Measurements from ENCODE around the gene PTK7. TPM values are rescaled to one million over a fixed set of nuclear protein-coding genes. Genes with fewer than 3 reads are reported as not detected.
"Not testable (repeated sequence)": the region's sequence is repeated elsewhere in the genome, so short reads cannot be mapped to it uniquely, and the experiment has no call there.

PTK7 gene
- total and polyA plus RNA-seq, 2 experiments from 2014 or later = 127 to 162 TPM

DNA sequence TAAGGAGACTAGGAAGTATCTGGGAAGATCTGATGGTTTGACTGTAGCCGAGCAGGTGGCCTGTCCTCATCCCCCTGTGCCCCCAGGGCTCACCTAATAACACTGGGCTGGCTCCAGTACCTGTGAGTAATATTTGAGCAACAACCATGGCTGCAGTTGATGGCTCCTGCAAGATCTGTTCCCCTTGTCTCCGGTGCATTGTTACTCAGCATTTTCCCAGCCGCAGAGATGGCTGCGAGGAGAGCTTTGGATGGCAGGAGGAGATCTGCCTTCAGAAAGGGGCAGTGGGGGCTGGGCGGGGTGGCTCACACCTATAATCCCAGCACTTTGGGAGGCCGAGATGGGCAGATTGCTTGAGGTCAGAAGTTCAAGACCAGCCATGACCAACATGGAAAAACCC, 39.3 kb downstream of the PTK7 start:
- Histone ChIP-seq H3K79me2 (peaks cover 84% of the 10 kb centered on the region), H3K4me1 (ENCODE audit: insufficient read depth) (peaks cover 42% of the 10 kb centered on the region), H3K9me3 (ENCODE audit: low read depth) (no peaks in the 10 kb centered on the region), H3K4me2 (no peak overlapping the region), H2AFZ (no peak overlapping the region), H3K9me2 (replicated peaks; ENCODE audit: insufficient read depth) (no peaks in the 10 kb centered on the region), H3K4me3 (no peak overlapping the region), H4K20me1 (ENCODE audit: insufficient read depth, poor library complexity, severe bottlenecking) (no peaks in the 10 kb centered on the region), H3K36me3 (replicated peaks; ENCODE audit: insufficient read depth, low read depth) (no peaks in the 10 kb centered on the region), H3K27me3 (no peaks in the 10 kb centered on the region), H3K27ac (peak overlapping the region; percentile 88)
- DNase-seq (ENCODE audit: low spot score) = no peak
- TF ChIP-seq EZH2 (IDR thresholded peaks at IDR 0.05; ENCODE audit: borderline replicate concordance) = no peak
- no peak for TF ChIP-seq EZH2phosphoT487 (IDR thresholded peaks at IDR 0.05; ENCODE audit: low read depth, severe bottlenecking, unreplicated experiment)
- TF ChIP-seq, protein P1, sequence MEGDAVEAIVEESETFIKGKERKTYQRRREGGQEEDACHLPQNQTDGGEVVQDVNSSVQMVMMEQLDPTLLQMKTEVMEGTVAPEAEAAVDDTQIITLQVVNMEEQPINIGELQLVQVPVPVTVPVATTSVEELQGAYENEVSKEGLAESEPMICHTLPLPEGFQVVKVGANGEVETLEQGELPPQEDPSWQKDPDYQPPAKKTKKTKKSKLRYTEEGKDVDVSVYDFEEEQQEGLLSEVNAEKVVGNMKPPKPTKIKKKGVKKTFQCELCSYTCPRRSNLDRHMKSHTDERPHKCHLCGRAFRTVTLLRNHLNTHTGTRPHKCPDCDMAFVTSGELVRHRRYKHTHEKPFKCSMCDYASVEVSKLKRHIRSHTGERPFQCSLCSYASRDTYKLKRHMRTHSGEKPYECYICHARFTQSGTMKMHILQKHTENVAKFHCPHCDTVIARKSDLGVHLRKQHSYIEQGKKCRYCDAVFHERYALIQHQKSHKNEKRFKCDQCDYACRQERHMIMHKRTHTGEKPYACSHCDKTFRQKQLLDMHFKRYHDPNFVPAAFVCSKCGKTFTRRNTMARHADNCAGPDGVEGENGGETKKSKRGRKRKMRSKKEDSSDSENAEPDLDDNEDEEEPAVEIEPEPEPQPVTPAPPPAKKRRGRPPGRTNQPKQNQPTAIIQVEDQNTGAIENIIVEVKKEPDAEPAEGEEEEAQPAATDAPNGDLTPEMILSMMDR (IDR thresholded peaks at IDR 0.05; ENCODE audit: poor library complexity) = no peak
- 79% methylated on average over 6 of the region's 6 CpGs for WGBS (ENCODE audit: low lambda C conversion rate, missing lambda C conversion rate)

DNA sequence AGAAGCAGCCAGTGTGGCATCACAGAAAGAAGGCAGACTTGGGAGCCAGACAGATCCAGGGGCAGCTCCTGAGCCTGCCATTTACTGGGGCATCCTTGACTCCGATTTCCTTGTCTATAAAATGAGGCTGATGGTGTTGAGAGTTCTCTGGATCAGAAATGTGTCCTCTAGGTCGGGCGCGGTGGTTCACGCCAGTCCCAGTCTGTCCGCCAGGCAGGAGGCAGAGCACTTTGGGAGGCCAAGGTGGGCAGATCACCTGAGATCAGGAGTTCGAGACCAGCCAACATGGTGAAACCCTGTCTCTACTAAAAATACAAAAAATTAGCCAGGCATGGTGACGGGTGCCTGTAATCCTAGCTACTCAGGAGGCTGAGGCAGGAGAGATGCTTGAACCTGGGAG, 41.4 kb downstream of the PTK7 start:
- not testable (repeated sequence) for H3K4me2 ChIP-seq; H3K9me3 ChIP-seq (ENCODE audit: low read depth); H2AFZ ChIP-seq; H3K27me3 ChIP-seq; H3K36me3 ChIP-seq (replicated peaks; ENCODE audit: insufficient read depth, low read depth); H3K4me3 ChIP-seq; H4K20me1 ChIP-seq (ENCODE audit: insufficient read depth, poor library complexity, severe bottlenecking); DNase-seq (ENCODE audit: low spot score); H3K9me2 ChIP-seq (replicated peaks; ENCODE audit: insufficient read depth)
- 87% methylated on average over 8 of the region's 8 CpGs for WGBS (ENCODE audit: low lambda C conversion rate, missing lambda C conversion rate)
- Histone ChIP-seq H3K79me2 (peaks cover 80% of the 10 kb centered on the region), H3K27ac (peak overlapping the region; percentile 88), H3K4me1 (ENCODE audit: insufficient read depth) (peaks cover 61% of the 10 kb centered on the region)

DNA sequence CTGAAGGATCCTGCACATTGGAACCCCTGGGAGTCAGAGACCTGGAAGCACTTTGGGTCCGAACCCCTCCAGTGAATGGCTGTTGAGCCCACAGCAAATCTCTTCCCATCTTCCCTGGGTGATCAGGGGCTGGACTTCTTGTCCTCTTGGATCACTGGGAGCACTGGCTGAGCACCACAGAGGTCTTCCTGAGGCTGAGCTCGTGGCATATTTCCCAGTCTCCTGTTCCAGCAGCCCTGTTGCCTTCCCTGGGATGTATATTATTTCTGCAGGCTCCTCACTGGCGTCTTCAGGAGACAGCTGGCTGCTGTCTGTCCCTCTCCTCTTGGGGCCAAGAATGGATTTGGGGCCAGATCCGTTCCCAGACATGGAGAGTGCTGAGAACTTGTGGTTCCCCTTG, 43.4 kb downstream of the PTK7 start:
- Histone ChIP-seq H3K4me1 (ENCODE audit: insufficient read depth) (peaks cover 66% of the 10 kb centered on the region), H2AFZ (no peak overlapping the region), H4K20me1 (ENCODE audit: insufficient read depth, poor library complexity, severe bottlenecking) (no peaks in the 10 kb centered on the region), H3K27ac (peak overlapping the region; percentile 94), H3K4me2 (no peak overlapping the region), H3K27me3 (no peaks in the 10 kb centered on the region), H3K36me3 (replicated peaks; ENCODE audit: insufficient read depth, low read depth) (no peaks in the 10 kb centered on the region), H3K4me3 (no peak overlapping the region), H3K9me2 (replicated peaks; ENCODE audit: insufficient read depth) (no peaks in the 10 kb centered on the region), H3K79me2 (peaks cover 91% of the 10 kb centered on the region), H3K9me3 (ENCODE audit: low read depth) (no peaks in the 10 kb centered on the region)
- no peak for DNase-seq (ENCODE audit: low spot score)
- WGBS (ENCODE audit: low lambda C conversion rate, missing lambda C conversion rate) = 83% methylated on average over 4 of the region's 4 CpGs
- no peak for TF ChIP-seq EZH2phosphoT487 (IDR thresholded peaks at IDR 0.05; ENCODE audit: low read depth, severe bottlenecking, unreplicated experiment)
- TF ChIP-seq, protein P1 (IDR thresholded peaks at IDR 0.05; ENCODE audit: poor library complexity) = no peak
- no peak for TF ChIP-seq EZH2 (IDR thresholded peaks at IDR 0.05; ENCODE audit: borderline replicate concordance)

DNA sequence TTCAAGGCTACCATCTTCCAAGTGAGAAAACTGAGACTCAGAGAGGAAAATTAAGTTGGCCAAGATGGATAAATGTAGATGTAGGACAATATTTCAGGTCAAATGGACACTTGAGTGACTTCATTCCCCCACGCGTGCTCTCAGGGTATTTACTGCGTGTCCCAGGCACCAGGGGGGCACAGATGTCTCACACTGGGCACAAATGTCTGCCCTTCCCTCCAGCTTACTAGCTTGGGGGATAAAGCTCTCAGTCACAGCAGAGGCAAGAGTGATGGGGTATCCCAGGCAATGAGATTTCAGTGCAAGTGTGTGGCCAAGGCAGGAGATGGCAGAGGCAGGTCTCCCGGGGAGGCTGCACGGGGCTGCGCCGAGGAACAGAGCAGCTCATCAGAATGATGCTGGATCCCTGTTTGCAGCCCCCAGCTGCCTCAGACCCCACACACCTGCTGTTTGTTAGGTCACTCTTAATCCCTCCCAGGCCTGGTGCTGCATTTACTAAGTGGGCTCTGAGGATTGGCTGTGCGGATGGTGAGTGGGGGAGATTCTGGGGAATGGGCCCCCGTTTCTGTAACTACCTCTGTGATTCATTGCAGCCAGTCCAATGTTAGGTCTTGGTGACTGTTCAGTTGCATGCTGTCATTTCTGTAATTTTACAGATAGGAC, 44.1 kb downstream of the PTK7 start:
- H3K79me2 ChIP-seq = peaks cover 91% of the 10 kb centered on the region
- H2AFZ ChIP-seq = no peak overlapping the region
- TF ChIP-seq EZH2phosphoT487 (IDR thresholded peaks at IDR 0.05; ENCODE audit: low read depth, severe bottlenecking, unreplicated experiment) (no peak), EZH2 (IDR thresholded peaks at IDR 0.05; ENCODE audit: borderline replicate concordance) (no peak)
- TF ChIP-seq, protein P1 (IDR thresholded peaks at IDR 0.05; ENCODE audit: poor library complexity) = no peak
- H3K27ac ChIP-seq = peak overlapping the region; percentile 94
- no peak for DNase-seq (ENCODE audit: low spot score)
- no peak overlapping the region for H3K4me2 ChIP-seq
- no peaks in the 10 kb centered on the region for H4K20me1 ChIP-seq (ENCODE audit: insufficient read depth, poor library complexity, severe bottlenecking)
- H3K9me3 ChIP-seq (ENCODE audit: low read depth) = no peaks in the 10 kb centered on the region
- H3K4me1 ChIP-seq (ENCODE audit: insufficient read depth) = peaks cover 68% of the 10 kb centered on the region
- 86% methylated on average over 8 of the region's 9 CpGs for WGBS (ENCODE audit: low lambda C conversion rate, missing lambda C conversion rate)
- H3K36me3 ChIP-seq (replicated peaks; ENCODE audit: insufficient read depth, low read depth) = no peaks in the 10 kb centered on the region
- H3K4me3 ChIP-seq = no peak overlapping the region
- H3K9me2 ChIP-seq (replicated peaks; ENCODE audit: insufficient read depth) = no peaks in the 10 kb centered on the region
- no peaks in the 10 kb centered on the region for H3K27me3 ChIP-seq

Measured in hepatocyte (in vitro differentiated cells).